HG03060 (cell line): ENCODE measurements around the gene GP1BB.
"Not testable (repeated sequence)": the region's sequence is repeated elsewhere in the genome, so short reads cannot be mapped to it uniquely, and the experiment has no call there.

Source experiments
- ATAC-seq: cut with Tn5 transposase; IDR thresholded peaks from one replicate; pipeline ENCODE4 v1.9.1; 2021; ENCODE audit warnings: low read depth, moderate number of reproducible peaks; ENCODE audit not compliant: unreplicated experiment

Gene GP1BB

GRCh38 chr22:19693581-19693980 lies 29.8 kb upstream of the GP1BB start:
- ATAC-seq = no peak

GRCh38 chr22:19693981-19694670 lies 29.2 kb upstream of the GP1BB start:
- no peak for ATAC-seq

GRCh38 chr22:19694696-19695095 lies 28.6 kb upstream of the GP1BB start:
- no peak for ATAC-seq

- no peak for ATAC-seq
Measured at GRCh38 chr22:19696504-19697276, 26.6 kb upstream of the GP1BB start.

GRCh38 chr22:19697871-19698270 lies 25.5 kb upstream of the GP1BB start:
- ATAC-seq = not testable (repeated sequence)

- ATAC-seq = no peak
Measured at GRCh38 chr22:19700790-19701419, 22.4 kb upstream of the GP1BB start.

GRCh38 chr22:19701420-19702145 lies 21.8 kb upstream of the GP1BB start:
- ATAC-seq = no peak

- ATAC-seq = no peak
Measured at GRCh38 chr22:19703869-19704268, 19.5 kb upstream of the GP1BB start.

- ATAC-seq = no peak
Measured at GRCh38 chr22:19704355-19705015, 18.9 kb upstream of the GP1BB start.

GRCh38 chr22:19705181-19705934 lies 18.0 kb upstream of the GP1BB start:
- no peak for ATAC-seq

GRCh38 chr22:19706661-19707151 lies 16.6 kb upstream of the GP1BB start:
- no peak for ATAC-seq

- ATAC-seq = no peak
Measured at GRCh38 chr22:19707347-19708290, 15.7 kb upstream of the GP1BB start.

GRCh38 chr22:19708321-19709011 lies 14.9 kb upstream of the GP1BB start:
- ATAC-seq = no peak

- no peak for ATAC-seq
Measured at GRCh38 chr22:19709063-19709769, 14.1 kb upstream of the GP1BB start.

GRCh38 chr22:19710020-19710768 lies 13.1 kb upstream of the GP1BB start:
- ATAC-seq = no peak

- no peak for ATAC-seq
Measured at GRCh38 chr22:19710769-19711106, 12.6 kb upstream of the GP1BB start.

GRCh38 chr22:19713245-19713644 lies 10.1 kb upstream of the GP1BB start:
- no peak for ATAC-seq
